Keratinocyte (primary cell): ENCODE results near the gene MXI1. TPM values are rescaled to one million over a fixed set of nuclear protein-coding genes. Genes with fewer than 3 reads are reported as not detected.

Source experiments
- DNase-seq: peaks from one replicate; pipeline ENCODE4 v3.0.0-alpha.2; 2011; ENCODE audit warnings: low read depth, missing footprints, low spot score
- FAIRE-seq: peaks from 2 replicates; lab custom pipeline; 2011; peaks lifted over from hg19 to GRCh38; lab: Jason Lieb, UNC
- H2AFZ ChIP-seq: 2 replicates; pipeline ENCODE4 v1.6.0; 2012; ENCODE audit warnings: low read length, control low read depth, inconsistent platforms; ENCODE audit not compliant: control insufficient read depth
- H3K27ac ChIP-seq: 2 replicates; pipeline ENCODE4 v1.5.1; 2011; ENCODE audit warnings: low read length; ENCODE audit not compliant: control insufficient read depth, insufficient read depth
- H3K27me3 ChIP-seq: 3 replicates; pipeline ENCODE4 v1.6.0; 2011; ENCODE audit warnings: low read length; ENCODE audit not compliant: control insufficient read depth, insufficient read depth; ENCODE audit errors: extremely low read depth
- H3K36me3 ChIP-seq, 2 experiments: 2 replicates in 1 of 2; 3 replicates in 1 of 2; pipeline ENCODE4 v1.5.1; 2011; ENCODE audit warnings: low read length in 2 of 2, mild to moderate bottlenecking in 1 of 2; ENCODE audit not compliant: control insufficient read depth in 2 of 2, insufficient read depth in 2 of 2; ENCODE audit errors: extremely low read depth in 1 of 2
- H3K4me1 ChIP-seq: 3 replicates; pipeline ENCODE4 v1.5.1; 2011; ENCODE audit warnings: low read length; ENCODE audit not compliant: control insufficient read depth, insufficient read depth; ENCODE audit errors: extremely low read depth
- H3K4me2 ChIP-seq: 3 replicates; pipeline ENCODE4 v1.6.0; 2011; ENCODE audit warnings: low read depth, low read length; ENCODE audit not compliant: control insufficient read depth, insufficient read depth; ENCODE audit errors: extremely low read depth
- H3K4me3 ChIP-seq, 3 experiments: fragments of 200-600 bp in 1 of 3; sonication (generic) in 1 of 3; 2 replicates in 2 of 3; 3 replicates in 1 of 3; pipeline ENCODE4 v1.5.1; 2011 to 2016; ENCODE audit warnings: low read length in 3 of 3, mild to moderate bottlenecking in 3 of 3, control low read depth in 2 of 3, inconsistent platforms in 1 of 3, low read depth in 1 of 3, mixed read lengths in 1 of 3, mixed run types in 1 of 3, moderate library complexity in 1 of 3; ENCODE audit not compliant: control insufficient read depth in 2 of 3, insufficient read depth in 2 of 3; ENCODE audit errors: extremely low read depth in 1 of 3
- H3K79me2 ChIP-seq: 2 replicates; pipeline ENCODE4 v1.6.0; 2012; ENCODE audit warnings: low read length; ENCODE audit not compliant: control insufficient read depth, insufficient read depth
- H3K9ac ChIP-seq: 3 replicates; pipeline ENCODE4 v1.6.0; 2011; ENCODE audit warnings: low read length; ENCODE audit not compliant: control insufficient read depth, insufficient read depth; ENCODE audit errors: extremely low read depth
- H3K9me1 ChIP-seq: 3 replicates; pipeline ENCODE4 v1.6.0; 2011; ENCODE audit warnings: low read length; ENCODE audit not compliant: control insufficient read depth, insufficient read depth; ENCODE audit errors: extremely low read depth
- H3K9me3 ChIP-seq: 2 replicates; pipeline ENCODE4 v1.5.1; 2012; ENCODE audit warnings: low read depth, low read length; ENCODE audit not compliant: control insufficient read depth
- H4K20me1 ChIP-seq: 3 replicates; pipeline ENCODE4 v1.6.0; 2011; ENCODE audit warnings: low read length; ENCODE audit not compliant: control insufficient read depth, insufficient read depth; ENCODE audit errors: extremely low read depth
- CTCF ChIP-seq, 3 experiments: IDR thresholded peaks in 1 of 3; conservative IDR thresholded peaks in 1 of 3; optimal IDR thresholded peaks in 1 of 3; 2 replicates in 2 of 3; 3 replicates in 1 of 3; pipeline versions ENCODE3 to v1.5.1; 2011; ENCODE audit warnings: low read length in 3 of 3, mild to moderate bottlenecking in 3 of 3, moderate library complexity in 2 of 3, control low read depth in 1 of 3, inconsistent platforms in 1 of 3; ENCODE audit not compliant: insufficient read depth in 2 of 3; ENCODE audit errors: extremely low read depth in 1 of 3
- EZH2 ChIP-seq: IDR thresholded peaks from one replicate; pipeline ENCODE4 v1.6.1; 2012; ENCODE audit warnings: inconsistent platforms, mild to moderate bottlenecking, low read length, moderate library complexity
- dilution Hi-C: fragments of 300-500 bp; cut with MboI; formaldehyde crosslinking; loops from one replicate; pipeline ENCODE4 v1.7.0; 2020; ENCODE audit warnings: low sequenced_read_pairs; ENCODE audit not compliant: extremely low pct_ligation_motif_present
- polyA plus RNA-seq, 5 experiments: library from polyadenylated mRNA; depleted of rRNA in 3 of 5; stranded (reverse) in 3 of 5; stranded (forward) in 1 of 5; unstranded in 1 of 5; fragments of >200 nt; gene quantifications; 1 replicate in 1 of 5; 2 replicates in 3 of 5; 3 replicates in 1 of 5; pipeline versions ENCODE4 v1.2.1 to v1.2.3, GENCODE V29; 2011 to 2012; ENCODE audit warnings: missing spikeins in 2 of 5, low read depth in 1 of 5, low replicate concordance in 1 of 5

The MXI1 gene
- polyA plus RNA-seq, 1 donor (not counting 4 experiments of a cell fraction or from before 2014, with no cell fraction given): 17.8 TPM

- no peaks in the 10 kb centered on the region for H3K9me3 ChIP-seq
- H3K4me2 ChIP-seq: no peak overlapping the region
- H3K79me2 ChIP-seq: no peaks in the 10 kb centered on the region
- peaks cover 14% of the 10 kb centered on the region for H3K4me1 ChIP-seq
- TF ChIP-seq EZH2 (no peak), CTCF (optimal IDR thresholded peaks at IDR 0.05 in 1 of 3, IDR thresholded peaks at IDR 0.05 in 1 of 3, conservative IDR thresholded peaks at IDR 0.05 in 1 of 3; ENCODE audit: extremely low read depth in 1 of 3, insufficient read depth in 2 of 3, low read length in 3 of 3) (no peak)
- DNase-seq (no peak), FAIRE-seq (no peak)
- H3K9me1 ChIP-seq: no peaks in the 10 kb centered on the region
- no peak overlapping the region for H3K9ac ChIP-seq
- H3K36me3 ChIP-seq: no peaks in the 10 kb centered on the region
- dilution Hi-C loops: no loop called here
- H2AFZ ChIP-seq: no peak overlapping the region
- no peak overlapping the region for H3K27ac ChIP-seq
- H3K4me3 ChIP-seq: no peak overlapping the region
- no peaks in the 10 kb centered on the region for H4K20me1 ChIP-seq
- H3K27me3 ChIP-seq: no peaks in the 10 kb centered on the region
Measured at GRCh38 chr10:110223298-110223925, 16.0 kb downstream of the MXI1 start.

- Histone ChIP-seq H3K4me1 (peaks cover 14% of the 10 kb centered on the region), H4K20me1 (no peaks in the 10 kb centered on the region), H3K9ac (peak overlapping the region; percentile 76), H3K4me2 (peak overlapping the region; percentile 91), H3K36me3 (no peaks in the 10 kb centered on the region), H3K27me3 (no peaks in the 10 kb centered on the region), H3K9me1 (no peaks in the 10 kb centered on the region), H3K4me3 (peak overlapping the region; percentile 47 to 71 (median 59)), H3K9me3 (no peaks in the 10 kb centered on the region), H3K27ac (no peak overlapping the region), H2AFZ (peak overlapping the region; percentile 54), H3K79me2 (no peaks in the 10 kb centered on the region)
- DNase-seq: no peak
- TF ChIP-seq CTCF (optimal IDR thresholded peaks at IDR 0.05 in 1 of 3, IDR thresholded peaks at IDR 0.05 in 1 of 3, conservative IDR thresholded peaks at IDR 0.05 in 1 of 3; ENCODE audit: extremely low read depth in 1 of 3, insufficient read depth in 2 of 3, low read length in 3 of 3) (no peak), EZH2 (no peak)
- dilution Hi-C loops: no loop called here
- no peak for FAIRE-seq
Measured at GRCh38 chr10:110224992-110225391, 17.6 kb downstream of the MXI1 start.
